Skeletal muscle satellite cell (primary cell): ENCODE measurements around the gene TLCD3B.
"Not testable (repeated sequence)": the region's sequence is repeated elsewhere in the genome, so short reads cannot be mapped to it uniquely, and the experiment has no call there.

ENCODE experiments used
- H3K27me3 ChIP-seq: 2 replicates; pipeline ENCODE4 v1.7.0; 2013; ENCODE audit warnings: low read length; ENCODE audit not compliant: control insufficient read depth, insufficient read depth
- H3K36me3 ChIP-seq: 2 replicates; pipeline ENCODE4 v1.7.0; 2013; ENCODE audit warnings: mild to moderate bottlenecking, control low read depth, low read length; ENCODE audit not compliant: insufficient read depth
- H3K4me1 ChIP-seq: 2 replicates; pipeline ENCODE4 v1.7.0; 2013; ENCODE audit warnings: low read length; ENCODE audit not compliant: control insufficient read depth, insufficient read depth
- H3K4me2 ChIP-seq: 2 replicates; pipeline ENCODE4 v1.7.0; 2013; ENCODE audit warnings: mild to moderate bottlenecking, low read length
- H3K4me3 ChIP-seq: 2 replicates; pipeline ENCODE4 v1.7.0; 2013; ENCODE audit warnings: low read length
- H3K9ac ChIP-seq: 2 replicates; pipeline ENCODE4 v1.7.0; 2013; ENCODE audit warnings: mild to moderate bottlenecking, low read depth, low read length, moderate library complexity
- H3K9me3 ChIP-seq: replicated peaks from 2 replicates; pipeline ENCODE4 v1.7.0; 2013; ENCODE audit warnings: mild to moderate bottlenecking, control low read depth, low read length

The TLCD3B gene

DNA sequence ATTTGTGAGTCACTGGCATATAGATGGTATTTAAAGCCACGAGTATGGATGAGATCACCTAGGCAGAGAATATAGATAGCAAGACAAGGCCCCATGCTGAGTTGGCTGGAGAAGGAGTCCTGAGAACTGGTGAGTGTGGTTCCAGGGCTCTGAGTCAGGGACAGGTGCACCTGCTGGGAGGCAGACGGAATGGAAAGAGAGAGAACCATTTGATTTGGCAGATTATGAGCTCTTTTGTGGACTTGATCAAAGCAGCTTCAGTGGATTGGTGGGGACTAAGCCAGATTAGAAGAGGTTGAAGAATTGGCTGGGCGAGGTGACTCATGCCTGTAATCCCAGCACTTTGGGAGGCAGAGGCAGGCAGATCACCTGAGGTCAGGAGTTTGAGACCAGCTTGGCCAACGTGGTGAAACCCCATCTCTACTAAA, 12.3 kb downstream of the TLCD3B start:
- H3K4me2 ChIP-seq: no peak overlapping the region
- H3K4me1 ChIP-seq: peaks cover 6% of the 10 kb centered on the region
- H3K27me3 ChIP-seq: peaks cover 23% of the 10 kb centered on the region
- no peaks in the 10 kb centered on the region for H3K9me3 ChIP-seq
- H3K4me3 ChIP-seq: no peak overlapping the region
- no peaks in the 10 kb centered on the region for H3K36me3 ChIP-seq
- no peak overlapping the region for H3K9ac ChIP-seq

DNA sequence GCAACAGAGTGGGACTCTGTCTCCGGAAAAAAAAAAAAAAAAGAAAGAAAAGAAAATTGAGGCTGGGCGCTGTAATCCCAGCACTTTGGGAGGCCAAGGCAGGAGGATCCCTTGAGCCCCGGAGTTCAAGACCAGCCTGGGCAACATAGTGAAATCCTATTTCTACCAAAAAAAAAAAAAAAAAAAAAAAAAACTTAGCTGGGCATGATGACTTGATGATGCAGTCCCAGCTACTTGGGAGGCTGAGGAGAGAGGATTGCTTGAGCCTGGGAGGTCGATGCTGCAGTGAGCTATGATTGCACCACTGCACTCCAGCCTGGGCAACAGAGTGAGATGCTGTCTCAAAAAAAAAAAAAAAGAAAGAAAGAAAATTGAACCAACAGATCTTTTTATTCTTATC, 13.1 kb downstream of the TLCD3B start:
- H3K9ac ChIP-seq, H3K36me3 ChIP-seq, H3K9me3 ChIP-seq, H3K4me2 ChIP-seq, H3K4me1 ChIP-seq, H3K4me3 ChIP-seq: not testable (repeated sequence)
- peaks cover 16% of the 10 kb centered on the region for H3K27me3 ChIP-seq

DNA sequence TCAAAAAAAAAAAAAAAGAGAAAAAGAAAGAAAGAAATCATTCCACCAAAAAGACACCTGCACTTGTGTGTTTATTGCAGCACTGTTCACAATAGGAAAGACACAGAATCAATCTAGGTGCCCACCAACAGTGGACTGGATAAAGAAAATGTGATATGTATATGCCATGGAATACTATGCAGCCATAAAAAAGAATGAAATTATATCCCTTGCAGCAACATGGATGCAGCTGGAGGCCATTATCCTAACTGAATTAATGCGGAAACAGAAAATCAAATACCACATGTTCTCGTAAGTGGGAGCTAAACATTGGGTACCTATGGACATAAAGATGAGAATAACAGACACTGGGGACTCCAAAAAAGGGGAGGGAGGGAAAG, 13.8 kb downstream of the TLCD3B start:
- peaks cover 6% of the 10 kb centered on the region for H3K4me1 ChIP-seq
- peaks cover 16% of the 10 kb centered on the region for H3K27me3 ChIP-seq
- H3K4me3 ChIP-seq: no peak overlapping the region
- H3K4me2 ChIP-seq: no peak overlapping the region
- H3K36me3 ChIP-seq: no peaks in the 10 kb centered on the region
- no peak overlapping the region for H3K9ac ChIP-seq
- H3K9me3 ChIP-seq: no peaks in the 10 kb centered on the region

DNA sequence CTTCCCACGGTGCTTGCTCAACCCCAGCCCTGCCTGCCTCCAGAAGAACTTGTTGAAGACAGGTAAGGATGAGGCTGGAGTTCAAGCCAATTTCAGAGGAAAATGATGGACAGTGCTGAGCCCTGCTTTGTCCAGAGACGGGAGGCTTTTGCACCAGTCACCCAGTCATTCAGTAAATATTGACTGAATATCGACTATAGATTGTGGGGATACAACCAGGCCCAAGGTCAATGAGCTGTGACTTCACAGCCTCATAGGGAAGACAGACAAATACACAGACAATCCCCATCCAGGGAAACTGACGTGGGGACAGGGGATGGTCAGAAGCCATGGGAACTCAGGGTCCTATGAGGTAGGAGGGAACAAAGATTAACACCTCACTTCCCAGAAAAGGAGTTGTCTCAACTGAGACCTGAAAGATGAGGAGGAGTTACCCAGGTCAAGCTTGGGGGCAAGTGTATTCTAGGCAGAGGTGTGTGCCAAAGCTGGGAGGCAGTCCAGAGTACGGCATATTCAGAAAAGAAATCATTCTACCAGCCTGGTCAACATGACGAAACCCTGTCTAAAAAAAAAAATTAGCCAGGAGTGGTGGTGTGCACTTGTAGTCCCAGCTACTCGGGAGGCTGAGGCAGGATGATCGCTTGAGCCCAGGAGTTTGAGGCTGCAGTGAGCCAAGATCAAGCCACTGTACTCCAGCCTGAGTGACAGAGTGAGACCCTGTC, 14.4 kb downstream of the TLCD3B start:
- Histone ChIP-seq H3K36me3 (no peaks in the 10 kb centered on the region), H3K9ac (no peak overlapping the region), H3K4me3 (no peak overlapping the region), H3K9me3 (no peaks in the 10 kb centered on the region), H3K27me3 (peaks cover 21% of the 10 kb centered on the region), H3K4me2 (no peak overlapping the region), H3K4me1 (peaks cover 6% of the 10 kb centered on the region)

DNA sequence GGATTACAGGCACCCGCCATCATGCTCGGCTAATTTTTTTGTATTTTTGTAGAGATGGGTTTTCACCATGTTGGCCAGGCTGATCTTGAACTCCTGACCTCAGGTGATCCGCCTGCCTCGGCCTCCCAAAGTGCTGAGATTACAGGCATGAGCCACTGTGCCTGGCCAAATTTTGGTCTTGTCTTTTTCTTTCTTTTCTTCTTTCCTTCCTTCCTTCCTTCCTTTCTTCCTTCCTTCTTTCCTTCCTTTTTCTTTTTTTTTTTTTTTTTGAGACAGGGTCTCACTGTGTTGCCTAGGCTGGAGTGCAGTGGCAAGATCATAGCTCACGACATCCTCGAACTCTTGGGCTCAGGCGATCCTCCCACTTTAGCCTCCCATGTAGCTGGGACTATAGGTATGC, 15.6 kb downstream of the TLCD3B start:
- H3K4me3 ChIP-seq, H3K9ac ChIP-seq, H3K4me1 ChIP-seq, H3K4me2 ChIP-seq, H3K36me3 ChIP-seq, H3K9me3 ChIP-seq: not testable (repeated sequence)
- H3K27me3 ChIP-seq: peaks cover 23% of the 10 kb centered on the region

DNA sequence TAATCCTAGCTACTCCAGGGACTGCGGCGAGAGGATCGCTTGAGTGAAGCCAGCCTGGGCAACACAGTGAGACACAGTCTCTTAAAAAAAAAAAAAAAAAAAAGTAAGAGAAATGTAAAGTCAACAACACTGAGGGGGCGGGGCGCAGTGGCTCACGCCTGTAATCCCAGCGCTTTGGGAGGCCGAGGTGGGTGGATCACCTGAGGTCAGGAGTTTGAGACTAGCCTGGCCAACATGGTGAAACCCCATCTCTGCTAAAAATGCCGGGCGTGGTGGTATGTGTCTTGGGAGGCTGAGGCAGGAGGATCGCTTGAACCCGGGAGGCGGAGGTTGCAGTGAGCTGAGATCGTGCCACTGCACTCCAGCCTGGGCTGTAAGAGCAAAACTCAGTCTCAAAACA, 18.5 kb downstream of the TLCD3B start:
- H3K4me3 ChIP-seq, H3K36me3 ChIP-seq, H3K4me1 ChIP-seq, H3K9me3 ChIP-seq, H3K9ac ChIP-seq, H3K4me2 ChIP-seq: not testable (repeated sequence)
- H3K27me3 ChIP-seq: peaks cover 35% of the 10 kb centered on the region

DNA sequence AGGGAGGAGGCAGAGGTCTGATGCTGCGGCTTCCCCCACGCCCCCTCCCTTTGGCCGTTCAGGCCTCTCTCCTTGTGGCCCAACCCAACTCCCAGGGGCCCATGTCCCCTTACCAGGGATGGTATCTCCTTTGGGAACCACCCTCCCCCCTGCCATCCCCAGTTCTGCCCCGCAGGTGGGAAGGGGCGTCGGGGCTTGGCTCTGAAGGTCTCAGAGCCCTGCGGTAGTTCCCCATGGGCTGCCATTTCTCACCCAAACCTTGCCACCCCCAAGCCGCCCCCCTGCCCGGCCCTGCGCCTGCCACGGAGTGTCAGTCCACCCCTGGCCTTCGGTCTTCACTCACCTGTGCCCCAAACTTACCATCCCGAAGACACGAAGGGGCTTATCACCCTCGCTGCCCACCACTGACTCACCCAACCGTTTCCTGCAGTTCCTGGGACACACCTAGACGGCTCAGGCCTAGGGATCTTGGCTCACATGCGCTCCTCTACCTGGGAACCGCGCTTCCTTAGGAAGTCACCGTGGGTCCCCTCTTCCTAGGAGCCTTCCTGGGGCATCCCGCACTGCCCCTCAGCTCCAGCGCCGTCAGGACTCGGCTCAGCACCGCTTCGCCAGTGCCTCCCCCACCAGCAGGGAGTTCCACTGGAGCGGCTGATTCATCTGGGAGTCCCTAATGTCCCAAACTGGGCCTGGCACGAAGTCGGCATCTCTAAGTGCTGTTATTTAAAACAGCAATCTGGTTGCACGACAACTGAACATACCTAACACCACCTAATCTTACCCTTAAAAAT, 19.2 kb downstream of the TLCD3B start:
- Histone ChIP-seq H3K4me2 (no peak overlapping the region), H3K9ac (no peak overlapping the region), H3K4me1 (peaks cover 6% of the 10 kb centered on the region), H3K27me3 (peaks cover 39% of the 10 kb centered on the region), H3K36me3 (no peaks in the 10 kb centered on the region), H3K9me3 (no peaks in the 10 kb centered on the region), H3K4me3 (no peak overlapping the region)

DNA sequence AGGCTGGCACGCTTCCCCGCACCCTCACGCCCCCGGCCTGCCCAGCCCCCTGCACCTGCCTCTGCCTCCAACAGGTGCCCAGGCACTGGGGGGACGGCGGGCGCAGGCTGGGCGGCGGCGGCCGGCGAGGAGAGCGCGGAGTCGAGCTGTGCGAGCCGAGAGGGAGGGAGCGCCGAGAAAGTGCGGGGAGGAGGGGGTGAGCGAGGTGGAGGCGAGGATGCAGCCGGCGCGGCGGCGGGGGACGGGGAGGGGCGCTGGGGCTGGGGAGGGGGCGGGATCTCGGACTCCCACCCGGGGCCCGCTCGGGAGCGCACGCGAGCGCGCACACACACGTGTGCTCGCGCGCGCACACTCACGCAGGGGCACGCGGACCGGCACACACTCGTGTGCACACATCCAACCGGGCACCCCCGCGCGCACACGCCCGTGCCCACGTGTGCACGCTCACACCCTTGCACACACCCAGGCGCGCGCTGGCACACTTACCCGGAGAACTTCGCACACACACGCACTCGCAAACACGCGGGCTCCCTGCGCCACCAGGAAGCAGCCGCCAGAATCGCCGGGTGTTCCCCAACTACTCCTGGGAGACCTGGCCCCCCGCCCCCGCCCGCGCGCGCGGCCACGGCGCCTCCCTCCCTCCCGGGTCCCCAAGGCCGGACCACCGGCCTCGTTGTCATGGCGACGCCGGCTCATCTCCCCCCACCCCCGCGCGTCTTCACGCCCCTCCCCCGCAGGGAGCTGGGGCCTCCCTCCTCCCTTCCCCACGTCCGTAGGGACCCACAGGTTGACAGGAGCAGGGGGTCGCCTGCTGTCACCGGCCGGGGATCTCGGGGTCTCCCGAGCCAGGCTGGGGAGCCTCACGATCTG, 20.0 kb downstream of the TLCD3B start, which contains the start of gene DOC2A:
TSS of gene DOC2A (minus strand) at position 184 of the 870 bp plus-strand sequence. CDS start 805 bp downstream, outside the sequence.
- Histone ChIP-seq H3K9ac (no peak within 1 kb of the TSS), H3K9me3 (no peaks in the 10 kb centered on the region), H3K27me3 (peaks cover 32% of the 10 kb centered on the region), H3K36me3 (no peaks in the 10 kb centered on the region), H3K4me3 (peak within 1 kb of the TSS; percentile 61), H3K4me1 (peaks cover 6% of the 10 kb centered on the region), H3K4me2 (peak within 1 kb of the TSS; percentile 86)

DNA sequence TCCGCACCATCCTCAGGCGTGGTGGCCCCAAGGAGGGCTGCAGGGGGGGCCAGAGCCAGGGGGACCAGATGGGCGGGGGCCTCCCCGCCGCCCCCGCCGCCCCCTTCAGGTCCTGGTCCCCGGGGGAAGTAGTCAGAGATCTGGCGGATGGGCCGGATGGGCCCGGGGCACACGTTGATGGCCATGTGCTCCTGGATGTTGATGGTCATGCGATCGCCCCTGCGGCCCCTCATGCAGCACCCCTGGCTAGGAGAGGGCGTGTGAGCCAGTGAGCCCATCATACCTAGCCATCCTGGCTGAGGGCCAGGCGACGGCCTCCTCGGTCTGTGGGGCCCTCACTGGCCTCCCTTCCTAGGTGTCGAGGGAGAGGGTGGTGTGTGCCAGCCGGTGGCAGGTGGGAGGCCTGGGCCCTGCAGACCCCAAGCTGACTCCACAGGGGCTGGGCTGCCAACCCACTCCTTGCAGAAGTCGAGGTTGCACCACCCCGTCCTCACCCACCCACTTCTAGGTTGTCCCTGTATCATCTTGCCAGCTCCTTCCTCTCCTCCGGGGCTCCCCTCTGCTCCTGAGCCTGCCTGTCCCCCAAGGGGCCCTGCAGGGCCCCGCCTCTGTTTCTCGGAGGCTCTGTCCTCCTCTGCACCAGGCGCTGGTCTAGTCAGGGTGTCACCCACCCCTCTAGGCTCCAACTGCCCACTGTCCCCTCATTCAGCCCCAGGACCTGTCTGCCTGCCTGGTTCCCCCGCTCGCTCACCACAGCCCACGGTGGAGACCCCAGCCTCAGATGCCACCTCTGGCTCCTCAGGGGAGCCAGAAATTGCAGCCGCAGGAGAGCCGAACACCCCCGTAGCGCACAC, 20.9 kb downstream of the TLCD3B start:
- Histone ChIP-seq H3K4me2 (peak overlapping the region; percentile 53), H3K9ac (no peak overlapping the region), H3K4me3 (no peak overlapping the region), H3K9me3 (no peaks in the 10 kb centered on the region), H3K27me3 (peaks cover 32% of the 10 kb centered on the region), H3K36me3 (peaks cover 5% of the 10 kb centered on the region), H3K4me1 (peaks cover 6% of the 10 kb centered on the region)

DNA sequence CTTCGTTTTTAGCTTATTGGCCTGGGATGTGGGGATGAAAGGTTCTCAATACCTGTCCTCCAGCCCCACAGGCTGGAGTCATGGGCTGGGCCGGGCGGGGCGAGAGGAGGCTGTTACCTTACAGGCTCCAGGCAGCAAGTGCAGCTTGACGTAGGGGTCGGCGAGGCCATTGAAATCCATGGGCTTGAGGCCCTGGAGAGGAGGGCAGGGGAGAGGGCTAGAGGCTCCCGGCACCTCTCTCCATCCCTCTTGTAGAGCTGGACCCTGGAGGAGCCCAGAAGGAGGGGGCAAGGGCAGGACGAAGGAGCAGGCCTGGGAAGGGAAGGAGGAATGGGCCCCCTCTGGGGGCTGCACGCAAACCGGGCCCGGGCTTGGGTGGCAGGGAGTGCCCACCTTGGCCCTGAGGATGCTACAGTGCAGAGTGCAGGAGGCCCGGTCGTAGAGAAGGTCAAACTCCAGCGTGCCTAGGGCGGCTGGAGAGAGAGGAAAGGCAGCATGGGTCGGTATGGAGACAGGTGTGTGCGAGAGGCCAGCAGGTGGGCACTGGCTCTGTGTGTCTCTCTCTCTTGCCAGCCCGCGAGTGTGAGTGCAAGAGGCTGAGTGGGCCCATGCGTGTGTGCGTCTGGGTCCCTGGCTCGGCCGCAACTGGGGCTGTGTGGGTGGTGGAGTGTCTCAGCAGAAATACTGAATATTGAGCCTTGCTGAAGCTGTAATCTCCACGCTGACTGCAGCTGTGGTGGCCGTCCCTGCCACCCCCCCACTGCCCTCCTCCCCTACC, 21.8 kb downstream of the TLCD3B start:
- Histone ChIP-seq H3K9me3 (no peaks in the 10 kb centered on the region), H3K4me1 (peaks cover 6% of the 10 kb centered on the region), H3K9ac (no peak overlapping the region), H3K27me3 (peaks cover 32% of the 10 kb centered on the region), H3K4me3 (no peak overlapping the region), H3K4me2 (no peak overlapping the region), H3K36me3 (peaks cover 5% of the 10 kb centered on the region)
